ENCODE measurements around the gene DZIP3. TPM values are rescaled to one million over a fixed set of nuclear protein-coding genes. Genes with fewer than 3 reads are reported as not detected.
"Not testable (repeated sequence)": the region's sequence is repeated elsewhere in the genome, so short reads cannot be mapped to it uniquely, and the experiment has no call there.

DZIP3 gene
- total RNA-seq, 2 donors from 2014 or later = 11.8 to 19.5 TPM

- intact Hi-C loops (cut with DNase I) = no loop called here
- no peak for DNase-seq (ENCODE audit: low spot score)
Observed at GRCh38 chr3:108589998-108590323, 439 bp downstream of the DZIP3 start.

- DNase-seq (ENCODE audit: low spot score) = no peak
- intact Hi-C loops (cut with DNase I) = no loop called here
Observed at GRCh38 chr3:108590460-108590859, 938 bp downstream of the DZIP3 start.

GRCh38 chr3:108595321-108595720 is 5.8 kb downstream of the DZIP3 start:
- intact Hi-C loops (cut with DNase I) = no loop called here
- no peak for DNase-seq (ENCODE audit: low spot score)

- DNase-seq (ENCODE audit: low spot score) = no peak
- intact Hi-C loops (cut with DNase I) = no loop called here
Observed at GRCh38 chr3:108598375-108598774, 8.9 kb downstream of the DZIP3 start.

GRCh38 chr3:108599677-108600409 is 10.3 kb downstream of the DZIP3 start:
- DNase-seq (ENCODE audit: low spot score) = no peak
- intact Hi-C loops (cut with DNase I) = no loop called here

- no peak for DNase-seq (ENCODE audit: low spot score)
- intact Hi-C loops (cut with DNase I) = no loop called here
Observed at GRCh38 chr3:108602249-108602934, 12.9 kb downstream of the DZIP3 start.

GRCh38 chr3:108602935-108603294 is 13.4 kb downstream of the DZIP3 start:
- intact Hi-C loops (cut with DNase I) = no loop called here
- DNase-seq (ENCODE audit: low spot score) = no peak

GRCh38 chr3:108603691-108604090 is 14.2 kb downstream of the DZIP3 start:
- intact Hi-C loops (cut with DNase I) = no loop called here
- DNase-seq (ENCODE audit: low spot score) = no peak

GRCh38 chr3:108605028-108605427 is 15.5 kb downstream of the DZIP3 start:
- intact Hi-C loops (cut with DNase I) = no loop called here
- no peak for DNase-seq (ENCODE audit: low spot score)

- intact Hi-C loops (cut with DNase I) = no loop called here
- DNase-seq (ENCODE audit: low spot score) = no peak
Observed at GRCh38 chr3:108605491-108605890, 16.0 kb downstream of the DZIP3 start.

- DNase-seq (ENCODE audit: low spot score) = no peak
- intact Hi-C loops (cut with DNase I) = no loop called here
Observed at GRCh38 chr3:108608750-108609149, 19.2 kb downstream of the DZIP3 start.

- intact Hi-C loops (cut with DNase I) = no loop called here
- DNase-seq (ENCODE audit: low spot score) = no peak
Observed at GRCh38 chr3:108610651-108611050, 21.1 kb downstream of the DZIP3 start.

GRCh38 chr3:108616090-108616489 is 26.6 kb downstream of the DZIP3 start:
- DNase-seq (ENCODE audit: low spot score); intact Hi-C loops (cut with DNase I): not testable (repeated sequence)

- intact Hi-C loops (cut with DNase I) = no loop called here
- DNase-seq (ENCODE audit: low spot score) = no peak
Observed at GRCh38 chr3:108620250-108620649, 30.7 kb downstream of the DZIP3 start.

GRCh38 chr3:108623504-108623903 is 34.0 kb downstream of the DZIP3 start:
- intact Hi-C loops (cut with DNase I) = no loop called here
- DNase-seq (ENCODE audit: low spot score) = no peak

GRCh38 chr3:108629974-108630373 is 40.5 kb downstream of the DZIP3 start:
- no peak for DNase-seq (ENCODE audit: low spot score)
- intact Hi-C loops (cut with DNase I) = no loop called here

GRCh38 chr3:108642526-108642925 is 53.0 kb downstream of the DZIP3 start:
- no peak for DNase-seq (ENCODE audit: low spot score)
- intact Hi-C loops (cut with DNase I) = no loop called here

- intact Hi-C loops (cut with DNase I) = no loop called here
- DNase-seq (ENCODE audit: low spot score) = no peak
Observed at GRCh38 chr3:108645364-108645763, 55.8 kb downstream of the DZIP3 start.

GRCh38 chr3:108655664-108656063 is 66.1 kb downstream of the DZIP3 start:
- intact Hi-C loops (cut with DNase I) = not testable (repeated sequence)
- DNase-seq (ENCODE audit: low spot score) = peak; percentile 65

- DNase-seq (ENCODE audit: low spot score) = no peak
- intact Hi-C loops (cut with DNase I) = loop anchor here in 1 of 2 donors (10.0 kb wide), 1 partner anchor 253 kb away; no protein-coding TSS in a partner anchor
Observed at GRCh38 chr3:108661699-108662098, 72.2 kb downstream of the DZIP3 start.

- intact Hi-C loops (cut with DNase I) = loop anchor here in 1 of 2 donors (10.0 kb wide), 1 partner anchor 253 kb away; no protein-coding TSS in a partner anchor
- DNase-seq (ENCODE audit: low spot score) = no peak
Observed at GRCh38 chr3:108662142-108662738, 72.7 kb downstream of the DZIP3 start.
